Measurements from ENCODE around the gene TMEM244. TPM values are rescaled to one million over a fixed set of nuclear protein-coding genes. Genes with fewer than 3 reads are reported as not detected.

Gene TMEM244
- total and polyA plus RNA-seq, 9 of the 15 experiments (the other 6 are each of a cell fraction or from before 2014, with no cell fraction given), result not detected

GRCh38 chr6:129853996-129854711, 7.0 kb downstream of the TMEM244 start:
- 20% methylated on average over 3 of the region's 3 CpGs for WGBS (ENCODE audit: insufficient coverage, low coverage, missing lambda C conversion rate)
- no peaks in the 10 kb centered on the region for H3K79me2 ChIP-seq (ENCODE audit: control insufficient read depth, insufficient read depth, low read length)
- no peak overlapping the region; a peak in 1 of 4 replicates for H3K9ac ChIP-seq (ENCODE audit: insufficient read depth in 1 of 2, low read depth in 2 of 2, low read length in 2 of 2)
- H3K27ac ChIP-seq (ENCODE audit: extremely low read depth, low read depth, low read length), result peak overlapping the region; percentile 58
- peak overlapping the region; percentile 16 for H3K4me2 ChIP-seq (ENCODE audit: insufficient read depth, low read length)
- CTCF ChIA-PET (ENCODE audit: low intra/inter-chr PET ratio), result no interaction called here
- H3K4me3 ChIP-seq, result no peak overlapping the region
- no peaks in the 10 kb centered on the region; the same call in 1 of the 2 replicates for H3K9me3 ChIP-seq (replicated peaks; ENCODE audit: control insufficient read depth, insufficient read depth, low read depth, low read length)
- ATAC-seq, result peak; percentile 73
- POLR2A ChIA-PET, result interaction anchor here (1.1 kb wide), 1 partner anchor 11 kb away, joined by 3 read pairs; no protein-coding TSS in a partner anchor
- H2AFZ ChIP-seq (ENCODE audit: low read depth, low read length), result peak overlapping the region; percentile 73
- intact Hi-C loops (cut with micrococcal nuclease) (no loop called here), in situ Hi-C loops (cut with MboI) (no loop called here)
- H3K36me3 ChIP-seq (ENCODE audit: control insufficient read depth, insufficient read depth, low read length), result no peaks in the 10 kb centered on the region
- no TSS peak for BruUV-seq (replicated peaks)
- H3K9me1 ChIP-seq (ENCODE audit: control insufficient read depth, insufficient read depth, low read length), result no peaks in the 10 kb centered on the region
- peaks cover 14 to 36% of the 10 kb centered on the region in 2 experiments for H3K4me1 ChIP-seq (replicated peaks in 1 of 2; ENCODE audit: control insufficient read depth in 2 of 2, insufficient read depth in 2 of 2, low read length in 2 of 2)
- peak in 2 of 4 experiments; percentile 46 to 75 for DNase-seq (ENCODE audit: extremely low read depth in 1 of 4, low spot score in 3 of 4)
- FAIRE-seq, result peak; percentile 56
- no peaks in the 10 kb centered on the region for H3K27me3 ChIP-seq (ENCODE audit: control insufficient read depth in 2 of 2, insufficient read depth in 2 of 2, low read length in 2 of 2)
- H4K20me1 ChIP-seq (replicated peaks; ENCODE audit: control insufficient read depth, insufficient read depth, low read length), result no peaks in the 10 kb centered on the region
- TF ChIP-seq MBD2 (IDR thresholded peaks at IDR 0.05; ENCODE audit: borderline replicate concordance, low read depth) (peak; percentile 39; the same call in 1 of the 2 replicates), SLC30A9 (CRISPR knock-in tag; IDR thresholded peaks at IDR 0.05) (no peak), NBN (IDR thresholded peaks at IDR 0.05; ENCODE audit: low read depth) (peak; percentile 59; the same call in 1 of the 2 replicates), ZNF778 (CRISPR knock-in tag; IDR thresholded peaks at IDR 0.05) (no peak), EP300 (IDR thresholded peaks at IDR 0.05; ENCODE audit: low read length) (peak; percentile 90), RB1 (IDR thresholded peaks at IDR 0.05; ENCODE audit: low read depth) (no peak), ZNF197 (CRISPR knock-in tag; IDR thresholded peaks at IDR 0.05; ENCODE audit: low read depth) (no peak), TRIM28 (IDR thresholded peaks at IDR 0.05) (no peak), HMG20A (CRISPR knock-in tag; conservative IDR thresholded peaks at IDR 0.05) (no peak), DLX4 (CRISPR knock-in tag; IDR thresholded peaks at IDR 0.05) (no peak), THAP12 (CRISPR knock-in tag; IDR thresholded peaks at IDR 0.05) (no peak), NFATC3 (IDR thresholded peaks at IDR 0.05) (no peak), ZBTB17 (CRISPR knock-in tag; IDR thresholded peaks at IDR 0.05) (no peak), ZNF3 (CRISPR knock-in tag; IDR thresholded peaks at IDR 0.05) (no peak), KLF6 (CRISPR knock-in tag; IDR thresholded peaks at IDR 0.05; ENCODE audit: borderline replicate concordance) (no peak), EWSR1 (IDR thresholded peaks at IDR 0.05; ENCODE audit: borderline replicate concordance, low read depth, partially characterized antibody) (no peak)

Measured in K562 (cell line).